OCI-LY1 (cell line): ENCODE data around the gene DENND1A.

Source experiments
- H2AFZ ChIP-seq: fragments of 200-600 bp; sonication (generic), shearing (Covaris generic); 2 replicates; pipeline ENCODE4 v1.6.0; 2014; ENCODE audit warnings: antibody characterized with exemption, mild to moderate bottlenecking, low read length
- H3F3A ChIP-seq: fragments of 200-600 bp; sonication (generic), shearing (Covaris generic); 2 replicates; pipeline ENCODE4 v1.6.0; 2014; ENCODE audit warnings: mild to moderate bottlenecking, antibody characterized with exemption, low read length, moderate library complexity; ENCODE audit not compliant: insufficient read depth
- H3K27ac ChIP-seq: fragments of 200-600 bp; sonication (generic); 2 replicates; pipeline ENCODE4 v1.5.1; 2014; ENCODE audit warnings: low read length, mixed run types, mild to moderate bottlenecking, low read depth; ENCODE audit not compliant: poor library complexity, severe bottlenecking
- H3K27me3 ChIP-seq: fragments of 200-600 bp; sonication (generic); 2 replicates; pipeline ENCODE4 v1.6.0; 2014; ENCODE audit warnings: antibody characterized with exemption, mild to moderate bottlenecking, low read length, moderate library complexity; ENCODE audit not compliant: insufficient read depth
- H3K36me3 ChIP-seq: fragments of 200-600 bp; sonication (generic); 2 replicates; pipeline ENCODE4 v1.6.1; 2014; ENCODE audit warnings: mild to moderate bottlenecking, antibody characterized with exemption, low read length, moderate library complexity, mixed read lengths; ENCODE audit not compliant: insufficient read depth
- H3K4me1 ChIP-seq: fragments of 200-600 bp; sonication (generic); 2 replicates; pipeline ENCODE4 v1.5.1; 2014; ENCODE audit warnings: mild to moderate bottlenecking, low read length, moderate library complexity; ENCODE audit not compliant: insufficient read depth, severe bottlenecking
- H3K4me2 ChIP-seq: fragments of 200-600 bp; sonication (generic), shearing (Covaris generic); 2 replicates; pipeline ENCODE4 v1.6.1; 2014; ENCODE audit warnings: low read length
- H3K4me3 ChIP-seq: fragments of 200-600 bp; sonication (generic); 2 replicates; pipeline ENCODE4 v1.5.1; 2014; ENCODE audit warnings: low read length, low read depth, mild to moderate bottlenecking, mixed read lengths; ENCODE audit not compliant: poor library complexity, severe bottlenecking
- H3K79me2 ChIP-seq: fragments of 200-600 bp; shearing (Covaris generic); 2 replicates; pipeline ENCODE4 v1.6.1; 2016; ENCODE audit warnings: mixed run types, low read length, mixed read lengths; ENCODE audit not compliant: insufficient read depth
- H3K9ac ChIP-seq: fragments of 200-600 bp; sonication (generic), shearing (Covaris generic); 2 replicates; pipeline ENCODE4 v1.6.1; 2014; ENCODE audit warnings: mild to moderate bottlenecking, low read length, mixed read lengths
- H3K9me2 ChIP-seq: fragments of 200-600 bp; sonication (generic), shearing (Covaris generic); 2 replicates; pipeline ENCODE4 v1.6.1; 2014; ENCODE audit warnings: low read depth, mild to moderate bottlenecking, low read length, mixed read lengths
- H3K9me3 ChIP-seq: fragments of 200-600 bp; shearing (Covaris generic); 2 replicates; pipeline ENCODE4 v1.6.1; 2014; ENCODE audit warnings: low read length, mixed read lengths
- H4K20me1 ChIP-seq: fragments of 200-600 bp; sonication (generic), shearing (Covaris generic); 2 replicates; pipeline ENCODE4 v1.6.0; 2016; ENCODE audit warnings: mild to moderate bottlenecking, low read length; ENCODE audit not compliant: insufficient read depth
- EZH2 ChIP-seq: fragments of 200-600 bp; sonication (generic), shearing (Covaris generic); IDR thresholded peaks from 2 replicates; pipeline ENCODE4 v1.8.0; 2017; ENCODE audit warnings: borderline replicate concordance, mixed run types, mild to moderate bottlenecking, antibody characterized with exemption, low read length, moderate library complexity, mixed read lengths
- TF ChIP-seq, protein P1 (sequence below): fragments of 200-600 bp; sonication (generic), shearing (Covaris generic); IDR thresholded peaks from 2 replicates; pipeline ENCODE4 v1.5.1; 2017; ENCODE audit warnings: mild to moderate bottlenecking, antibody characterized with exemption, low read length, moderate library complexity, mixed read lengths

Gene DENND1A

DNA sequence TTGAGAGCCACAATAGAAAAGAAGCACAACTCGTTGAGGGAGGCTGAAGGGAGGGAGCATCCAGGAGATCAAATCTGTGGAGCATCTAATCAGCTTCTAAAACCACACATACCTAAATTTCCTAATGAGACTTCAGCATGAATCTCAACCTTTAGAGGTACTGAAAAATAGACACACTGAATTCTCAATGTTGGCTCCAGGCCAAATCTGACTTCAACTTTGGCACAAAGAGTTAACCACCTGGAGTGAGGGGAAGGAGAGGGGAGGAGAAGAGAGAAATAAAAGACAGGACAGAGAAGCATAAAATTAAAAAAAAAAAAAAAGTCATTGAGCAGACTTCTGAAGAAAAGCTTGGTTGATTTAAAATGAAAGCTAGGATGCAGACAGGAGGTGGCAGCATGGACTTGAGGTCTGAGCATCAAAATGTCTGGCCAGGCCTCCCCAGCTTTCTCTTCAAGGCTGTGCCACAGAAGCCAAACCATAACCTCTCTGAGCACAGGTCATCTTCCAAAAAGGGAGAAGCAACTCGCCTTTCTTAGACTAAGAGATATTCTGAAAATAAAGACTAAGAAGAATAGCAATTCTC lies 205.6 kb downstream of the DENND1A start:
- no peaks in the 10 kb centered on the region for H3F3A ChIP-seq
- H3K27ac ChIP-seq = no peak overlapping the region
- no peak overlapping the region for H3K9ac ChIP-seq
- H3K4me1 ChIP-seq = peaks cover 19% of the 10 kb centered on the region
- TF ChIP-seq, protein P1, sequence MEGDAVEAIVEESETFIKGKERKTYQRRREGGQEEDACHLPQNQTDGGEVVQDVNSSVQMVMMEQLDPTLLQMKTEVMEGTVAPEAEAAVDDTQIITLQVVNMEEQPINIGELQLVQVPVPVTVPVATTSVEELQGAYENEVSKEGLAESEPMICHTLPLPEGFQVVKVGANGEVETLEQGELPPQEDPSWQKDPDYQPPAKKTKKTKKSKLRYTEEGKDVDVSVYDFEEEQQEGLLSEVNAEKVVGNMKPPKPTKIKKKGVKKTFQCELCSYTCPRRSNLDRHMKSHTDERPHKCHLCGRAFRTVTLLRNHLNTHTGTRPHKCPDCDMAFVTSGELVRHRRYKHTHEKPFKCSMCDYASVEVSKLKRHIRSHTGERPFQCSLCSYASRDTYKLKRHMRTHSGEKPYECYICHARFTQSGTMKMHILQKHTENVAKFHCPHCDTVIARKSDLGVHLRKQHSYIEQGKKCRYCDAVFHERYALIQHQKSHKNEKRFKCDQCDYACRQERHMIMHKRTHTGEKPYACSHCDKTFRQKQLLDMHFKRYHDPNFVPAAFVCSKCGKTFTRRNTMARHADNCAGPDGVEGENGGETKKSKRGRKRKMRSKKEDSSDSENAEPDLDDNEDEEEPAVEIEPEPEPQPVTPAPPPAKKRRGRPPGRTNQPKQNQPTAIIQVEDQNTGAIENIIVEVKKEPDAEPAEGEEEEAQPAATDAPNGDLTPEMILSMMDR = peak; percentile 27; the same call in 1 of the 2 replicates
- no peak for TF ChIP-seq EZH2
- H3K27me3 ChIP-seq = no peaks in the 10 kb centered on the region
- H3K9me3 ChIP-seq = no peaks in the 10 kb centered on the region; the same call in 1 of the 2 replicates
- no peak overlapping the region for H3K4me2 ChIP-seq
- no peaks in the 10 kb centered on the region for H3K79me2 ChIP-seq
- no peak overlapping the region for H2AFZ ChIP-seq
- no peaks in the 10 kb centered on the region for H3K9me2 ChIP-seq
- H3K36me3 ChIP-seq = no peaks in the 10 kb centered on the region
- H3K4me3 ChIP-seq = no peak overlapping the region
- H4K20me1 ChIP-seq = no peaks in the 10 kb centered on the region

DNA sequence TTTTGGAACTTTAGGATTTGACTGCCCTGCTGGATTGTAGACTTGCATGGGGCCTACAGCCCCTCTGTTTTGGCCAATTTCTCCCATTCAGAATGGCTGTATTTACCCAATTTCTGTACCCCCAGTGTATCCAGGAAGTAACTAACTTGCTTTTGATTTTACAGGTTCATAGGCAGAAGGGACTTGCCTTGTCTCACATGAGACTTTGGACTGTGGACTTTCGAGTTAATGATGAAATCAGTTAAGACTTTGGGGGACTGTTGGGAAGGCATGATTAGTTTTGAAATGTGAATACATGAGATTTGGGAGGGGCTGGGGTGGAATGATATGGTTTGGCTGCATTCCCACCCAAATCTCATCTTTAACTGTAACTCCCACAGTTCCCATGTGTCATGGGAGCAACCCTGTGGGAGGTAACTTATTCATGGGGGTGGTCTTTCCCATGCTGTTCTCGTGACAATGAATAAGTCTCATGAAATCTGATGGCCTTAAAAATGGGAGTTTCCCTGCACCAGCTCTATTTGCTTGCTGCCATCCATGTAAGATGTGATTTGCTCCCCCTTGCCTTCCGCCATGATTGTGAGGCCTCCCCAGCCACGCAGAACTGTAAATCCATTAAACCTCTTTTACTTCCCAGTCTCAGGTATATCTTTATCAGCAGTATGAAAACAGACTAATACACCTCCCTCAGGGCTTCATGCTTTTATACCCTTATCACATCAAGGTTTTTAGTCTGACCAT lies 206.6 kb downstream of the DENND1A start:
- TF ChIP-seq EZH2 = no peak
- TF ChIP-seq, protein P1 = no peak
- Histone ChIP-seq H3K4me3 (no peak overlapping the region), H3K9ac (no peak overlapping the region)

DNA sequence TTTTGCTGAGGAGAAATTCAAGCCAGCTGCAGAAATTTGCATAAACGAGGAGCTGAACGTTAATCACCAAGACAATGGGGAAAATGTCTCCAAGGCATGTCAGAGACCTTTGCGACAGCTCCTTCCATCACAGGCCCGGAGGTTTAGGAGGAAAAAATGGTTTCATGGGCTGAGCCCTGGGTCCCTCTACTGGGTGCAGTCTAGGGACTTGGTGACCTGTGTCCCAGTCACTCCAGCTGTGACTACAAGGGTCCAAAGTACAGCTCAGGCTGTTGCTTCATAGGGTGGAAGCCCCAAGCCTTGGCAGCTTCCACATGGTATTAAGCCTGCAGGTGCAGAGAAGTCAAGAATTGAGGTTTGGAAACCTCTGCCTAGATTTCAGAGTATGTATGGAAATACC lies 207.5 kb downstream of the DENND1A start:
- peaks cover 19% of the 10 kb centered on the region for H3K4me1 ChIP-seq
- H3K27ac ChIP-seq = no peak overlapping the region
- no peaks in the 10 kb centered on the region for H3F3A ChIP-seq
- no peaks in the 10 kb centered on the region for H3K79me2 ChIP-seq
- no peak overlapping the region for H3K9ac ChIP-seq
- no peaks in the 10 kb centered on the region for H3K9me2 ChIP-seq
- no peak overlapping the region for H3K4me2 ChIP-seq
- H3K4me3 ChIP-seq = no peak overlapping the region
- H3K27me3 ChIP-seq = no peaks in the 10 kb centered on the region
- no peaks in the 10 kb centered on the region for H3K36me3 ChIP-seq
- H3K9me3 ChIP-seq = no peaks in the 10 kb centered on the region; the same call in 1 of the 2 replicates
- no peaks in the 10 kb centered on the region for H4K20me1 ChIP-seq
- no peak overlapping the region for H2AFZ ChIP-seq
- TF ChIP-seq, protein P1 = no peak
- TF ChIP-seq EZH2 = no peak

More for the DNA sequence above, 206.6 kb downstream of the DENND1A start:
- Histone ChIP-seq H2AFZ (no peak overlapping the region), H3K27me3 (no peaks in the 10 kb centered on the region), H4K20me1 (no peaks in the 10 kb centered on the region), H3K9me2 (no peaks in the 10 kb centered on the region), H3K4me2 (no peak overlapping the region), H3K27ac (no peak overlapping the region), H3K4me1 (peaks cover 19% of the 10 kb centered on the region), H3K79me2 (no peaks in the 10 kb centered on the region), H3K36me3 (no peaks in the 10 kb centered on the region), H3F3A (no peaks in the 10 kb centered on the region), H3K9me3 (no peaks in the 10 kb centered on the region; the same call in 1 of the 2 replicates)
